ENCODE data around the gene KLHL40.
"Not testable (repeated sequence)": the region's sequence is repeated elsewhere in the genome, so short reads cannot be mapped to it uniquely, and the experiment has no call there.

The KLHL40 gene

GRCh38 chr3:42717306-42717705 lies 32.0 kb downstream of the KLHL40 start:
- in situ Hi-C loops (cut with MboI; ENCODE audit: low sequenced_read_pairs) = no loop called here

DNA sequence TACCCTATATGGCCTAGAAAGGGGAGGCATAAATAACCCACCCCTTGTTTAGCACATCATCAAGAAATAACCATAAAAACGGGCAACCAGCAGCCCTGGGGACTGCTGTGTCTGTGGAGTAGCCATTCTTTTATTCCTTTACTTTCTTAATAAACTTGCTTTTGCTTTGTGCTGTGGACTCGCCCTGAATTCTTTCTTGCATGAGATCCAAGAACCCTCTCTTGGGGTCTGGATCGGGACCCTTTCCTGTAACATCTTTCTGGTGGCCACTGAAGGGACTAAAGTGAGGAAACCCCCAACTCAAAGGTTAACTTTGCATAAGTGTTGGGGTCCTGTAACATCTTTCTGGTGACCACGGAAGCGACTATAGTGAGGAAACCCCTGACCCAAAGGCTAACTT lies 33.0 kb downstream of the KLHL40 start:
- in situ Hi-C loops (cut with MboI; ENCODE audit: low sequenced_read_pairs) = no loop called here

- in situ Hi-C loops (cut with MboI; ENCODE audit: low sequenced_read_pairs) = no loop called here
Observed at GRCh38 chr3:42719002-42719401, 33.7 kb downstream of the KLHL40 start.

DNA sequence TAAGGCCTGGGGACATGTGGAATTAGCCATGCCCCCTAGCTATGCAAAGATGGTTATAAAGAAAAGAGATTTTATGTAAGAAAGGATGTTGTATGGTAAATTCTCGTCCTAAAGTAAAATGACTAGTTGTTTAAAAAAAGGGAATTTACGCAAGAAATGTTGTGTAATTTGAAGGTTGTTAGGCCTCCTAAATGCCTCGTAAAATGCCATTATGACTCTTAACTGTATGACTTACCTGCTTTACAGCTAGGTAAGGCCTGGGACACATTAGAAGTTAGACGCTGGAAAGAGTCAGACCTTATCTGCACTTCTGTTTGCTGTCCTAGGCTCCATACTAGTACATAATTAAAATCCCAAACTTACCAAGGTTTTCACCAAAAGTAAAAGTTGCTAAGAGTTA lies 34.8 kb downstream of the KLHL40 start:
- in situ Hi-C loops (cut with MboI; ENCODE audit: low sequenced_read_pairs) = no loop called here

GRCh38 chr3:42721690-42722089 lies 36.4 kb downstream of the KLHL40 start:
- in situ Hi-C loops (cut with MboI; ENCODE audit: low sequenced_read_pairs) = no loop called here

GRCh38 chr3:42722442-42722841 lies 37.1 kb downstream of the KLHL40 start:
- in situ Hi-C loops (cut with MboI; ENCODE audit: low sequenced_read_pairs) = not testable (repeated sequence)

DNA sequence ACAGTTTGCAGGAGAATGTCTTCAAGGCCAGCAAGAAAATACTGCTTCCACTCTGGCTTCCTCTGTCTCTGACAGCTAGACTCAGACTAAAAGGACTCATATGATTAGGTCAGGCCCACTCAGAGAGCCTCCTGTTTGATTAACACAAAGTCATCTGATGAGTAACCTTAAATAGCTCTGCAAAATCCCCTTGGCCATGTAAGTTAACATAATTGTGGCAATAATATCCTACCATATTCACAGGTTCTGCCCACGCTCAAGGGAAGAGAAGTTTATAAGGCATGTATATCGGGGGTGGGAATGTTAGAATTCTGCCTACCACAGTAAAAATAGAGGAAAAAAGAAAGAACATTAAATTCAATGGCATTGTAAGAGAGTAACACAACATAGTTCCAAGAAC lies 37.9 kb downstream of the KLHL40 start:
- in situ Hi-C loops (cut with MboI; ENCODE audit: low sequenced_read_pairs) = no loop called here

- in situ Hi-C loops (cut with MboI; ENCODE audit: low sequenced_read_pairs) = no loop called here
Observed at GRCh38 chr3:42725454-42725853, 40.1 kb downstream of the KLHL40 start.

DNA sequence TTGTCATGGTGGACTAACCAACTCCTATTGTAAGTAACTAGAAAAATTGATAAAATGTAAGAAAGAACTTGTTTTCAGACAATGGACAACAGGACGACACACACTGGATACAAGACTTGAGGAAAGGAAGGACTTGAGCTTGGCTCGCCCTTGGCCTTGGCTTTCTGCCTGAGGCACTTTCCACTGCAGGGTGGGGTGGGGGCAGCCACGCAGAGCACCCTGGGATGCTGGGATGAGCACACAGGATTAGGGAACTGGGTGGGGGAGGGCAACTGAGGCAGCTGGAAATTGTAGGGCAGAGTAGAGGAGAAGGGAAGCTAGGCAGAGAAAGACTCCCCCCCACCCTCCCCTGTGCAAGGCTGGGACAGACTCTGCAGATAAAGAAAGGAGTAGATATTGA lies 42.7 kb downstream of the KLHL40 start:
- in situ Hi-C loops (cut with MboI; ENCODE audit: low sequenced_read_pairs) = no loop called here

DNA sequence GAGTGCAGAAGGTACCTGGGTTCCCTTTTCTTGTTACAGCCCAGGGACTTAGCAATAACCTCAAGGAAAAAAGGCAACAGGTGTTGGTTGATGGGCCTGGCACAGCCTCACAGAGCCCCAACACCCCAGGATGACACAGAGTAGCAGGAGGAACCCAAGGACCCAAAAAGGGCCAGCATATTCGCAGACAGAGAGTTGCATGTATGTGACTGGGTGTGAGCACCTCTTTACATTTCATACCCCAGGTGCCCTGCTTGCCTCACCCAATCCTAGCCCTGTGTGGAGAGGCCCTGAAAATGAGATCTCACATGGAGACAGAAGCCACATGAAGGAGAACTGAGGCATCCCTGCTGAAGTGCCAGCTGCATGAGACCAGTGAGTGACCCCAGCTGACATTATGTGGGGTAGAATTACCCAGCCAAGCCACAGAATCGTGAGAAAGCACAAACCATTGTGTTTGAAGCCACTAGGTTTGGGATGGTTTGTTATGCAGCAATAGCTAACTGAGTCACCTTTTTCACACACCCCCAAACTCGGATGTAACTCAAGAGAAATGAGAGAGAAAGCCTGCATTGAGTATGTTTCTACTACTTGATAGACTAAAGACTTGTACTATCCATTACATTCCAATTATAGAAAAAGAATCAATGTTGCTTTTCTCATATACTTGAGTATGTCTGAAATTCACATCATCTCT lies 43.5 kb downstream of the KLHL40 start:
- in situ Hi-C loops (cut with MboI; ENCODE audit: low sequenced_read_pairs) = no loop called here

DNA sequence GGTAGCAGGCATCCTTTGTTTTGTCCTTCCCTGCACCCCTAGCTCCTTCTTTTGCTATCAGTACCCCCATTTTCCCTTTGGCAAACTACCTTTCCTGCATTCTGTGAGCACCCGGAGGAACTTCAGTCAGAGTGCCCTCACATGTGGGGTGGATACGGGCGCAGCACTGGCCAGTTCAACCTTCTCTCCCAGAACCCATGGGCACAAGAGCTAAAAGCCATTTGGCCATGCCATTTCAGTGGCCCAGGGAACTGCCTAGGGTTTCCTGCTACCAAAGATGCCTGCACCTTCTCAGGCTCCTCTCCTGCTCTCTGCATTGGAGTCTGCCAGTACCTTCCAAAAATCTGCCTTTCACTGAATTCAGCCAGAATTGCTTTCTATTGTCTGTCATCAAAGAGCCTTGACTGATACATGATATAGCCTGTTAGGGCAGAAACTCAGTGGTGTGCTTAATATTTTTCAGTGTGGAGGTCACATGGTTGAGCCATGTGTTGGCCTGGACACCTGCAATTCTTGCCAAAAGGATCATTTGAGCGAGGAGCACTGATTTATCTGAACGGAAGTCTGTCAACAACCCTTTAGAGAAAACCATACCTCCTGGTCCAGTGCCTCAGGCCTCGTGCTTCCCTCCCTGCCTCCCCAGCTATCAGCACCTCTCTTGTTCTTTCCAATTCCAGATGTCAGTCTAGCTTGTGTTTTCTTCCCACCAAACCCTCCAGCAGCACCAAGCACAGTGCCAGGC lies 44.2 kb downstream of the KLHL40 start:
- in situ Hi-C loops (cut with MboI; ENCODE audit: low sequenced_read_pairs) = no loop called here

GRCh38 chr3:42730294-42730693 lies 45.0 kb downstream of the KLHL40 start:
- in situ Hi-C loops (cut with MboI; ENCODE audit: low sequenced_read_pairs) = no loop called here

GRCh38 chr3:42730706-42731420 lies 45.5 kb downstream of the KLHL40 start:
- in situ Hi-C loops (cut with MboI; ENCODE audit: low sequenced_read_pairs) = no loop called here

GRCh38 chr3:42731476-42732195 lies 46.3 kb downstream of the KLHL40 start:
- in situ Hi-C loops (cut with MboI; ENCODE audit: low sequenced_read_pairs) = no loop called here

- in situ Hi-C loops (cut with MboI; ENCODE audit: low sequenced_read_pairs) = no loop called here
Observed at GRCh38 chr3:42732196-42732828, 47.0 kb downstream of the KLHL40 start.

DNA sequence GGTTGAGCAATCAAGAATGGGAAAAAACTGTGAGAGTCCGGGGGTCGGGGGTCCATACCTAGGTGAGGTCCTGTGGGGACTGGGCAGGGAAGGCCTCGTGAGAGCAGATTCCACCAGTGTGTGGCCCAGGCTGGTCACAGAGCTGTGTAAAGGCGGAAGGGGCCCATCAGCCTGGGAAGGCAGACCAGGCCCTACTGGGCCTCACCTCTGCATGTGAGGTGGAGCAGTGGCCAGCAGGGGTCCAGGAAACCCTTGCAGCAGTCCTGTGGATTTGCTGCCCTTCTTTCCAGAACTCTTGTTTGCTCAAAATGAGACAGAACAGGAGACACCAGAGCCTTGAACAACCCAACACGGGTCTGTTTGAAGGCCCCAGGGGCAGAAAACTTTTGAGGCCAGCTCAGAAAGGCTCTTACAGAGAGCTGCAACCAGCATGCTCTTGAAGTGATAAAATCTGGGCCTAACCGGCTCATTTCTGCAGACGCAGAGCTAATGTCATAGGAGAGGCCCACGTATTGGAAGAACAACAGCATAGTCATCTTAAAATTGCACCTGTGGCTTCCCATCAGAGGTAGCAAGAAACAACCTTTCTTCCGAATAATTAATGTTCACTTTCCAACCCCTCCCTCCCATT lies 47.6 kb downstream of the KLHL40 start:
- in situ Hi-C loops (cut with MboI; ENCODE audit: low sequenced_read_pairs) = no loop called here

DNA sequence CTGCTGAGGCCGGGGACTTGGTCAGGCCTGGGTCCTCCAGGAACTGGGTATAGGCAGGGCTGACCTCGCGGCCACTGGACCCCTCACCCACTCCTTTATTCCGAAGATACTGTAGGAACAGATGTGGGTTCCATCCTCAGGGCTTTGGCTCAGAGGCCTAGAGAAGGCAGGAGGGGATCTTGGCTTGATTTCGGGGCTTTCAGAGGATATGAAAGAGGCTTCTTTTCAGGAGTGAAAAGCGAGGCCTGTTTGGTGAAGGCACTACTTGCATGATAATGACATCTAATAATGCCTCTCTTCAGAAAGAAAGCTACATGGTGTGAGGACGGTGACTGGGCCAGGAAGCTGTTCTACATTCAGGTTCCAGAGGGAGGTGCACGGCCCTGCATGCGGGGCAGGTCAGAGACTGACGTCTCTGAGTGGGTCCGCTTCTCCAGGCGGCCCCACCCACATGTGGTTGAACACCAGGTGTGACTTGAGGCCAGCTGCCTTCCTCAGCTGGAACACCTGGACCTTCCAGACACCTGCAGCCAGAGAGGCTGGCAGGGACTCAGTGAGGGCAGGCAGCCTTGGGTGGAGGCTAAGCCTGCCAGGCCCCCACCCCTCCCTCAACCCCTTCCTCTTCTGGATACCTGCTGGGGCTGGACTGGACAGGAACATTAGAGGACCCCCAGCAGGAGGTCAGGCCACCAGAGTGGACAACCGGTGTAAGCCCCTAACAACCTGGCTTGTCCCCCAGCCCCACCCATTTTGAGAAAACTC lies 48.3 kb downstream of the KLHL40 start:
- in situ Hi-C loops (cut with MboI; ENCODE audit: low sequenced_read_pairs) = no loop called here

DNA sequence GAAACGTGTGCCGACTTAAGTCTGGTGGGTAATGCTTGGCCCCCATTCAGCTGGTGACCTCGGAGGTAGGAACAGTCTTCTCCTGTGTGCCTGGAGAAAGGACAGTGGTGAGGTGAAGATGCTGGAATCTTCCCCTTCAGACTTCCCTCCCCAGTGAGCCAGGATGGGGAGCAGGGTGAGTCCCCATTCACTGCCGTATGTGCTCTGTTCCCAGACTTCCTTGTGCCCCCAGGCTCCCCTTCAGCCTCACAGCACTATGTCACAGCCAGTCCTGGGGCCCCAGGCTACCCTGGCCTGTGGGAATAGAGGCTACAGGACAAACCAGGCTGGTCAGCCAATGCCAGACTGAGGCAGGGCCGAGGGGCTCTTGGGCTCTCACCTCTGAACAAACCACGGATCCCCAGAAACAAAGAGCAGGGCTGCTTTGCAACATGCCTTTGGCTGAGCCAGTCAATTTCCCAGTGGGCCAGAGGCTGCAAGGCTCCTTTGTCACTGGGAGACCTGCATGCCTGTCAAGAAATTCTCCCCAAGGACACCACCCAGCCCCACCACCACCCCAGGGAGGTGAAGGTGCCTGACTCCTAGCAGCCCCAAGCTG lies 49.0 kb downstream of the KLHL40 start:
- in situ Hi-C loops (cut with MboI; ENCODE audit: low sequenced_read_pairs) = no loop called here

DNA sequence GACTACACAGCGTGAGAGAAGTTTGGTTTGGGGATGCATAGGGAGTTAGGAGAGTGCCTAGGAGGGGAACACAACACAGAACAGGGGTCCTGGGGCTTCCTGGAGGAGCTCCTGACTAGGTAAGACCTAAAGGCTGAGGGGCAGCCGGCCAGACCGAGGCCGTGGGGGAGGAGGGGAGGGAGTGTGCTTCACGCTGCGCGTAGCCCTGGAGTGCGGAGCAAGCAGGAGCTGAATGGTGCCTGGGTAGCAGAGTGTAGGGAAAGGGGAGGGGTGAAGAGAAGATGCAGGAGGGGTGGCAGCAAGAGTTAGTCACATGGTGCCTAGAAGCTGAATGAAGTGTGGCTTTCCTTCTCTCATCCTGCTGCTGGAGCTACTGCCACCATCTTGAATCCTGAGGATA lies 49.7 kb downstream of the KLHL40 start:
- in situ Hi-C loops (cut with MboI; ENCODE audit: low sequenced_read_pairs) = no loop called here
